HEK293 (cell line): ENCODE results near the gene MYZAP.

ENCODE experiments used
- CTCF ChIA-PET: fragments of 350-600 bp; formaldehyde crosslinking; extraction: SDS; loops from one replicate; lab custom pipeline; 2021; ENCODE audit warnings: antibody characterized with exemption; lab: Yijun Ruan, JAX
- POLR2A ChIA-PET: fragments of 300-600 bp; formaldehyde crosslinking; extraction: SDS; loops from one replicate; lab custom pipeline; 2020; ENCODE audit warnings: antibody characterized with exemption, inconsistent platforms; lab: Yijun Ruan, JAX
- H3K27ac ChIP-seq: fragments of 200-500 bp; sonication (Bioruptor generic); 2 replicates; pipeline ENCODE4 v1.5.1; 2014; ENCODE audit warnings: low read depth, low read length, control low read depth, inconsistent platforms; ENCODE audit errors: extremely low read depth
- H3K36me3 ChIP-seq, 2 experiments: fragments of 200-500 bp in 1 of 2; sonication (Bioruptor generic) in 1 of 2; 1 replicate in 1 of 2; 2 replicates in 1 of 2; pipeline ENCODE4 v1.5.1; 2014 to 2017; ENCODE audit warnings: inconsistent platforms in 2 of 2, low read length in 2 of 2; ENCODE audit not compliant: control insufficient read depth in 2 of 2, insufficient read depth in 1 of 2
- H3K4me1 ChIP-seq: fragments of 200-500 bp; sonication (Bioruptor generic); 2 replicates; pipeline ENCODE4 v1.5.1; 2014; ENCODE audit warnings: mild to moderate bottlenecking, low read length, inconsistent platforms; ENCODE audit not compliant: control insufficient read depth, insufficient read depth
- H3K4me3 ChIP-seq: 2 replicates; pipeline ENCODE4 v1.5.1; 2011; ENCODE audit warnings: low read depth, mild to moderate bottlenecking, control low read depth, low read length, moderate library complexity
- H3K9me3 ChIP-seq: fragments of 200-500 bp; sonication (Bioruptor generic); 2 replicates; pipeline ENCODE4 v1.5.1; 2014; ENCODE audit warnings: low read depth, low read length, inconsistent platforms; ENCODE audit not compliant: control insufficient read depth, insufficient read depth
- BCL11A ChIP-seq: fragments of 450-650 bp; formaldehyde crosslinking; IDR thresholded peaks from 2 replicates; pipeline ENCODE4 v1.5.1; 2016; ENCODE audit warnings: low read depth, missing biosample characterization, missing genetic modification characterization
- GLI2 ChIP-seq: fragments of 450-650 bp; formaldehyde crosslinking; IDR thresholded peaks from 2 replicates; pipeline ENCODE4; 2017; ENCODE audit warnings: missing biosample characterization, missing genetic modification characterization, low read depth, borderline replicate concordance
- HOXA7 ChIP-seq: sonication (generic); formaldehyde crosslinking; IDR thresholded peaks from 2 replicates; pipeline ENCODE4 v1.8.1; 2022; ENCODE audit warnings: missing genetic modification reagents, borderline replicate concordance
- KLF9 ChIP-seq: fragments of 450-650 bp; formaldehyde crosslinking; IDR thresholded peaks from 2 replicates; pipeline ENCODE4 v1.5.1; 2016; ENCODE audit warnings: missing biosample characterization, missing genetic modification characterization, low read depth
- PRDM1 ChIP-seq: fragments of 450-650 bp; formaldehyde crosslinking; IDR thresholded peaks from 2 replicates; pipeline ENCODE4; 2016; ENCODE audit warnings: missing biosample characterization, missing genetic modification characterization
- PRDM10 ChIP-seq: fragments of 450-650 bp; formaldehyde crosslinking; IDR thresholded peaks from 2 replicates; pipeline ENCODE4 v1.5.1; 2016; ENCODE audit warnings: missing biosample characterization, missing genetic modification characterization
- SALL2 ChIP-seq: fragments of 450-650 bp; formaldehyde crosslinking; IDR thresholded peaks from 2 replicates; pipeline ENCODE4 v1.5.0; 2017; ENCODE audit warnings: missing biosample characterization, mild to moderate bottlenecking, missing genetic modification characterization, borderline replicate concordance
- SP2 ChIP-seq: fragments of 450-650 bp; formaldehyde crosslinking; IDR thresholded peaks from 2 replicates; pipeline ENCODE4 v1.5.1; 2016; ENCODE audit warnings: missing biosample characterization, missing genetic modification characterization
- ZBTB17 ChIP-seq: fragments of 450-650 bp; formaldehyde crosslinking; IDR thresholded peaks from 2 replicates; pipeline ENCODE4 v1.5.1; 2016; ENCODE audit warnings: missing biosample characterization, missing genetic modification characterization
- ZBTB48 ChIP-seq: fragments of 450-650 bp; formaldehyde crosslinking; IDR thresholded peaks from 2 replicates; pipeline ENCODE4 v1.5.1; 2016; ENCODE audit warnings: missing biosample characterization, missing genetic modification characterization
- ZBTB6 ChIP-seq: fragments of 450-650 bp; formaldehyde crosslinking; IDR thresholded peaks from 2 replicates; pipeline ENCODE4 v1.5.1; 2017; ENCODE audit warnings: missing biosample characterization, missing genetic modification characterization
- ZBTB8A ChIP-seq: fragments of 450-650 bp; formaldehyde crosslinking; IDR thresholded peaks from 2 replicates; pipeline ENCODE4 v1.5.1; 2016; ENCODE audit warnings: missing biosample characterization, missing genetic modification characterization
- ZFP37 ChIP-seq: fragments of 450-650 bp; formaldehyde crosslinking; IDR thresholded peaks from 2 replicates; pipeline ENCODE4 v1.5.1; 2016; ENCODE audit warnings: missing biosample characterization, missing genetic modification characterization
- ZNF184 ChIP-seq: fragments of 450-650 bp; IDR thresholded peaks from 2 replicates; pipeline ENCODE4 v1.5.1; 2018; ENCODE audit warnings: missing biosample characterization, mild to moderate bottlenecking, missing genetic modification characterization
- ZNF26 ChIP-seq: fragments of 450-650 bp; formaldehyde crosslinking; IDR thresholded peaks from 2 replicates; pipeline ENCODE4 v1.5.1; 2016; ENCODE audit warnings: missing biosample characterization, missing genetic modification characterization
- ZNF37A ChIP-seq: fragments of 450-650 bp; IDR thresholded peaks from 2 replicates; pipeline ENCODE4 v1.5.1; 2018; ENCODE audit warnings: missing biosample characterization, missing genetic modification characterization
- ZNF48 ChIP-seq: fragments of 450-650 bp; formaldehyde crosslinking; IDR thresholded peaks from 2 replicates; pipeline ENCODE4 v1.5.1; 2016; ENCODE audit warnings: missing biosample characterization, missing genetic modification characterization
- ZNF488 ChIP-seq: fragments of 450-650 bp; formaldehyde crosslinking; IDR thresholded peaks from 2 replicates; pipeline ENCODE4 v1.5.1; 2016; ENCODE audit warnings: missing biosample characterization, missing genetic modification characterization
- ZNF529 ChIP-seq: fragments of 450-650 bp; formaldehyde crosslinking; IDR thresholded peaks from 2 replicates; pipeline ENCODE4 v1.5.1; 2017; ENCODE audit warnings: missing genetic modification characterization, missing biosample characterization; ENCODE audit not compliant: insufficient replicate concordance
- ZNF549 ChIP-seq: fragments of 450-650 bp; IDR thresholded peaks from 2 replicates; pipeline ENCODE4 v1.5.1; 2018; ENCODE audit warnings: missing biosample characterization, missing genetic modification characterization, mild to moderate bottlenecking, inconsistent platforms, moderate library complexity
- ZNF555 ChIP-seq: fragments of 450-650 bp; formaldehyde crosslinking; conservative IDR thresholded peaks from 2 replicates; pipeline ENCODE4 v1.5.1; 2017; ENCODE audit warnings: missing biosample characterization, mild to moderate bottlenecking, missing genetic modification characterization, inconsistent platforms
- ZNF596 ChIP-seq: fragments of 450-650 bp; IDR thresholded peaks from 2 replicates; pipeline ENCODE4 v1.5.0; 2018; ENCODE audit warnings: missing biosample characterization, mild to moderate bottlenecking, missing genetic modification characterization, moderate library complexity
- ZNF670 ChIP-seq: fragments of 450-650 bp; formaldehyde crosslinking; IDR thresholded peaks from 2 replicates; pipeline ENCODE4 v1.5.1; 2016; ENCODE audit warnings: missing biosample characterization, missing genetic modification characterization, low read depth
- ZNF707 ChIP-seq: fragments of 450-650 bp; formaldehyde crosslinking; IDR thresholded peaks from 2 replicates; pipeline ENCODE4 v1.5.1; 2016; ENCODE audit warnings: missing biosample characterization, missing genetic modification characterization
- ZNF777 ChIP-seq: fragments of 450-650 bp; formaldehyde crosslinking; IDR thresholded peaks from 2 replicates; pipeline ENCODE4 v1.5.1; 2017; ENCODE audit warnings: missing biosample characterization, missing genetic modification characterization, borderline replicate concordance
- ZNF791 ChIP-seq: fragments of 450-650 bp; formaldehyde crosslinking; IDR thresholded peaks from 2 replicates; pipeline ENCODE4 v1.5.1; 2016; ENCODE audit warnings: missing biosample characterization, missing genetic modification characterization
- ZNF792 ChIP-seq: fragments of 450-650 bp; formaldehyde crosslinking; IDR thresholded peaks from 2 replicates; pipeline ENCODE4 v1.5.1; 2016; ENCODE audit warnings: missing biosample characterization, missing genetic modification characterization
- ZSCAN30 ChIP-seq: fragments of 450-650 bp; IDR thresholded peaks from 2 replicates; pipeline ENCODE4 v1.5.1; 2018; ENCODE audit warnings: missing biosample characterization, mild to moderate bottlenecking, missing genetic modification characterization, moderate library complexity

The MYZAP gene

GRCh38 chr15:57626713-57627440, 35.2 kb downstream of the MYZAP start:
- ChIA-PET POLR2A (no interaction called here), CTCF (interaction anchor here (1.1 kb wide), 1 partner anchor 15 kb away, joined by 3 read pairs; no protein-coding TSS in a partner anchor)
- Histone ChIP-seq H3K9me3 (no peaks in the 10 kb centered on the region), H3K27ac (no peak overlapping the region), H3K36me3 (no peaks in the 10 kb centered on the region), H3K4me1 (no peaks in the 10 kb centered on the region), H3K4me3 (no peak overlapping the region)
- TF ChIP-seq KLF9 (tag by site-specific recombination) = no peak
- no peak for TF ChIP-seq ZNF555 (tag by site-specific recombination)
- no peak for TF ChIP-seq ZNF184 (tag by site-specific recombination)
- no peak for TF ChIP-seq ZNF792 (tag by site-specific recombination)
- no peak for TF ChIP-seq ZBTB17
- TF ChIP-seq ZFP37 = no peak
- no peak for TF ChIP-seq BCL11A (tag by site-specific recombination)
- no peak for TF ChIP-seq PRDM10 (tag by site-specific recombination)
- TF ChIP-seq ZBTB6 (tag by site-specific recombination) = no peak
- no peak for TF ChIP-seq SALL2
- TF ChIP-seq HOXA7 = no peak
- no peak for TF ChIP-seq GLI2 (tag by site-specific recombination)
- TF ChIP-seq ZNF26 (tag by site-specific recombination) = no peak
- no peak for TF ChIP-seq ZBTB8A
- no peak for TF ChIP-seq ZSCAN30 (tag by site-specific recombination)
- no peak for TF ChIP-seq ZNF48 (tag by site-specific recombination)
- TF ChIP-seq ZNF488 (tag by site-specific recombination) = no peak

GRCh38 chr15:57631386-57632110, 39.8 kb downstream of the MYZAP start:
- ChIA-PET CTCF (interaction anchor here (0.6 kb wide), 2 partner anchors 18 to 227 kb away, joined by 3 read pairs; no protein-coding TSS in a partner anchor), POLR2A (no interaction called here)
- no peaks in the 10 kb centered on the region for H3K36me3 ChIP-seq
- no peaks in the 10 kb centered on the region for H3K4me1 ChIP-seq
- H3K9me3 ChIP-seq = no peaks in the 10 kb centered on the region
- no peak overlapping the region for H3K27ac ChIP-seq
- no peak for TF ChIP-seq ZNF529 (tag by site-specific recombination)
- no peak for TF ChIP-seq ZNF596 (tag by site-specific recombination)
- no peak for TF ChIP-seq PRDM1
- TF ChIP-seq ZNF37A (tag by site-specific recombination) = no peak
- TF ChIP-seq ZNF777 = no peak
- TF ChIP-seq ZNF670 (tag by site-specific recombination) = no peak
- no peak for TF ChIP-seq ZNF707 (tag by site-specific recombination)
- no peak for TF ChIP-seq ZNF549
- TF ChIP-seq ZBTB48 (tag by site-specific recombination) = no peak
- no peak for TF ChIP-seq SP2 (tag by site-specific recombination)
- no peak for TF ChIP-seq ZNF48 (tag by site-specific recombination)
- no peak for TF ChIP-seq ZNF791 (tag by site-specific recombination)
- no peak overlapping the region for H3K4me3 ChIP-seq
